ENCODE measurements around the gene CHRNA9. TPM values are rescaled to one million over a fixed set of nuclear protein-coding genes. Genes with fewer than 3 reads are reported as not detected.

CHRNA9 gene
- total RNA-seq, 1 donor from 2014 or later = not detected

DNA sequence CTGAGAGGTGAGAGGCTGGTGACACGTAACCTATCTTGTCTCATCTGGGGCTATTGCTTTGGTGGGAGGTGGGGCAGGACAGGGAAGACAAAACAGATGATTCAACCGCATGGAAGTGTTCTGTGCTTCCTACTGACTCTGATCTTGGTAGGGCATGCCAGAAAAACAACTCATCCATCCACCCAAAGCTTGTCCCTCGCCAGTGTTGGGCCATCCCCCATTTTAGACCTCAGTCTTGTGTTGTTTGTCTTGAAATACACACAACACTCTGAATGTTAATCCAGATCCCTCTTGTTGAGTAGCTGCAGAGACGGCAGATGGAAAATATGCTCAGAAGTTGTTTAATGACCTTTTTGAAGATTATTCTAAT, 377 bp downstream of the CHRNA9 start:
- TF ChIP-seq CTCF (IDR thresholded peaks at IDR 0.05; ENCODE audit: partially characterized antibody, unreplicated experiment) = no peak
- Mint-ChIP-seq H3K27ac (ENCODE audit: unreplicated experiment) (no peak overlapping the region), H3K36me3 (ENCODE audit: unreplicated experiment) (no peaks in the 10 kb centered on the region), H3K27me3 (ENCODE audit: unreplicated experiment) (peaks cover 5% of the 10 kb centered on the region), H3K4me3 (ENCODE audit: unreplicated experiment) (no peak overlapping the region), H3K9me3 (ENCODE audit: unreplicated experiment) (no peaks in the 10 kb centered on the region), H3K4me1 (ENCODE audit: low read depth, unreplicated experiment) (no peaks in the 10 kb centered on the region)
- DNase-seq = no peak

DNA sequence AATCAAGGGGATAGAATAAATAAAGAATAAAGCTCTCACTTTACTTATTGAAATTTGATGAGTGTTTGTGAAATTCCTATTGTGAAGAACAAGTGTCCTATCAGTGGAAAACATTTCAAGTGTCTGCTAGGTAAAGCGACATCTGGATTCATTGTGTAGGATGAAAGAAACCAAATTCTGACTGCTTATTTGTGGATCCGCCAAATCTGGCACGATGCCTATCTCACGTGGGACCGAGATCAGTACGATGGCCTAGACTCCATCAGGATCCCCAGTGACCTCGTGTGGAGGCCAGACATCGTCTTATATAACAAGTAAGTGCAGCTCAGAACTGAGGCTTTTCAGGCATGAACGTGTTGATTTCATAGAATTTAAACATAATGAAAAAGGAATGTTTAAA, 1.9 kb downstream of the CHRNA9 start:
- Mint-ChIP-seq H3K9me3 (ENCODE audit: unreplicated experiment) (no peaks in the 10 kb centered on the region), H3K4me3 (ENCODE audit: unreplicated experiment) (no peak overlapping the region), H3K4me1 (ENCODE audit: low read depth, unreplicated experiment) (no peaks in the 10 kb centered on the region)

DNA sequence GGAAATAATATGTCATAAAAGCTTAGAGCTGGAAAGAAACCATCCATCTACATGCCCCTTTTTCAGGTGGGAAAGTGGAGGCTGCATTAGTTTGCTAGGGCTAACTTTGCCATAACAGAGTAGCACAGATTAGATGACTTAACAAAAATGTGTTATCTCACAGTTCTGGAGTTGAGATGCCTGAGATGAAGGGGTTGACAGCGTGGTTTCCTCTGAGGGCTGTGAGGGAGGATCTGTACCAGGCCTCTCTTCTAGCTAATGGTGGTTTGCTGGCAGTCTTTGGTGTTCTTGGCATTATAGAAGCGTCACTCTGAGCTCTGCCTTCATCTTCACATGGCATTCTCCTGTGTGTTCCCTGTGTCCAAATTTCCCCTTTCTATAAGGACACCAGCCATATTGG, 2.4 kb downstream of the CHRNA9 start:
- no peaks in the 10 kb centered on the region for H3K4me1 Mint-ChIP-seq (ENCODE audit: low read depth, unreplicated experiment)
- no peak overlapping the region for H3K27ac Mint-ChIP-seq (ENCODE audit: unreplicated experiment)
- TF ChIP-seq CTCF (IDR thresholded peaks at IDR 0.05; ENCODE audit: partially characterized antibody, unreplicated experiment) = no peak
- H3K9me3 Mint-ChIP-seq (ENCODE audit: unreplicated experiment) = peaks cover under 1% of the 10 kb centered on the region
- no peak for DNase-seq
- H3K27me3 Mint-ChIP-seq (ENCODE audit: unreplicated experiment) = peaks cover 3% of the 10 kb centered on the region
- no peak overlapping the region for H3K4me3 Mint-ChIP-seq (ENCODE audit: unreplicated experiment)
- peaks cover 5% of the 10 kb centered on the region for H3K36me3 Mint-ChIP-seq (ENCODE audit: unreplicated experiment)

More for the DNA sequence above, 1.9 kb downstream of the CHRNA9 start:
- peaks cover 3% of the 10 kb centered on the region for H3K27me3 Mint-ChIP-seq (ENCODE audit: unreplicated experiment)
- H3K27ac Mint-ChIP-seq (ENCODE audit: unreplicated experiment) = no peak overlapping the region
- TF ChIP-seq CTCF (IDR thresholded peaks at IDR 0.05; ENCODE audit: partially characterized antibody, unreplicated experiment) = no peak
- DNase-seq = no peak
- peaks cover under 1% of the 10 kb centered on the region for H3K36me3 Mint-ChIP-seq (ENCODE audit: unreplicated experiment)

GRCh38 chr4:40340030-40340429, 4.9 kb downstream of the CHRNA9 start:
- no peak for DNase-seq
- no peak for TF ChIP-seq CTCF (IDR thresholded peaks at IDR 0.05; ENCODE audit: partially characterized antibody, unreplicated experiment)
- Mint-ChIP-seq H3K4me1 (ENCODE audit: low read depth, unreplicated experiment) (no peaks in the 10 kb centered on the region), H3K9me3 (ENCODE audit: unreplicated experiment) (peaks cover 2% of the 10 kb centered on the region), H3K36me3 (ENCODE audit: unreplicated experiment) (peaks cover 7% of the 10 kb centered on the region), H3K27ac (ENCODE audit: unreplicated experiment) (no peak overlapping the region), H3K4me3 (ENCODE audit: unreplicated experiment) (no peak overlapping the region), H3K27me3 (ENCODE audit: unreplicated experiment) (peaks cover 3% of the 10 kb centered on the region)

GRCh38 chr4:40347472-40347871, 12.3 kb downstream of the CHRNA9 start:
- Mint-ChIP-seq H3K27ac (ENCODE audit: unreplicated experiment) (no peak overlapping the region), H3K4me1 (ENCODE audit: low read depth, unreplicated experiment) (no peaks in the 10 kb centered on the region), H3K4me3 (ENCODE audit: unreplicated experiment) (no peak overlapping the region), H3K27me3 (ENCODE audit: unreplicated experiment) (peaks cover 3% of the 10 kb centered on the region), H3K36me3 (ENCODE audit: unreplicated experiment) (peaks cover 2% of the 10 kb centered on the region), H3K9me3 (ENCODE audit: unreplicated experiment) (peaks cover 2% of the 10 kb centered on the region)
- no peak for TF ChIP-seq CTCF (IDR thresholded peaks at IDR 0.05; ENCODE audit: partially characterized antibody, unreplicated experiment)
- no peak for DNase-seq

Data from glutamatergic neuron (in vitro differentiated cells).